ENCODE measurements around the gene PARD6B.

DNA sequence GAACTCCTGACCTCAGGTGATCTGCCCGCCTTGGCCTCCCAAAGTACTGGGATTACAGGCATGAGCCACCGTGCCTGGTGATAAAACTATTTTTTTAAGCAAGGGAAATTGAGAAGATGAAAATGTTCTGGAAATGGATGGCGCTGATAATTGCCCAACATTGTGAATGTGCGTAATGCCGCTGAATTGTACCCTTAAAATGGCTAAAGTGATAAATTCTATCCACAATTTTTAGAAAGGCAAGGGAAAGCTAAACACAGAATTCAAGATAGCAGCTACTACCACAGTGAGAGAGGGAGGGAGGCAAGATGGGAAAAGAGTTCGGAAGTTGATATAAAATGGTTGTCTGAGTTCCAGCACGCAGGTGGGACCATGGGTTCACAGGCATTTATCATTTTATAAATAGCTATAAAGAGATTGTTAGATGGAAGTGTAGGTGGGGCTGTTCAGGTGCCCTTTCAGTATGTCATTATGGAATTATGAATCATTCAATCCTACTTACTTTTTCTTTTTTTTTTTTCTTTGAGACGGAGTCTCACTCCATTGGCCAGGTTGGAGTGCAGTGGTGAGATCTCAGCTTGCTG is 48.3 kb upstream of the PARD6B start:
- TF ChIP-seq, protein P1, sequence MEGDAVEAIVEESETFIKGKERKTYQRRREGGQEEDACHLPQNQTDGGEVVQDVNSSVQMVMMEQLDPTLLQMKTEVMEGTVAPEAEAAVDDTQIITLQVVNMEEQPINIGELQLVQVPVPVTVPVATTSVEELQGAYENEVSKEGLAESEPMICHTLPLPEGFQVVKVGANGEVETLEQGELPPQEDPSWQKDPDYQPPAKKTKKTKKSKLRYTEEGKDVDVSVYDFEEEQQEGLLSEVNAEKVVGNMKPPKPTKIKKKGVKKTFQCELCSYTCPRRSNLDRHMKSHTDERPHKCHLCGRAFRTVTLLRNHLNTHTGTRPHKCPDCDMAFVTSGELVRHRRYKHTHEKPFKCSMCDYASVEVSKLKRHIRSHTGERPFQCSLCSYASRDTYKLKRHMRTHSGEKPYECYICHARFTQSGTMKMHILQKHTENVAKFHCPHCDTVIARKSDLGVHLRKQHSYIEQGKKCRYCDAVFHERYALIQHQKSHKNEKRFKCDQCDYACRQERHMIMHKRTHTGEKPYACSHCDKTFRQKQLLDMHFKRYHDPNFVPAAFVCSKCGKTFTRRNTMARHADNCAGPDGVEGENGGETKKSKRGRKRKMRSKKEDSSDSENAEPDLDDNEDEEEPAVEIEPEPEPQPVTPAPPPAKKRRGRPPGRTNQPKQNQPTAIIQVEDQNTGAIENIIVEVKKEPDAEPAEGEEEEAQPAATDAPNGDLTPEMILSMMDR (IDR thresholded peaks at IDR 0.05) = no peak
- no peak for TF ChIP-seq POLR2AphosphoS5 (IDR thresholded peaks at IDR 0.05)

All from sigmoid colon (tissue), 4 donors.